DLD1 (cell line): ENCODE results near the gene NUDT3.
"Not testable (repeated sequence)": the region's sequence is repeated elsewhere in the genome, so short reads cannot be mapped to it uniquely, and the experiment has no call there.

Source experiments
- in situ Hi-C: cut with HindIII; loops from 2 replicates; pipeline ENCODE4 v1.10.0; 2017; ENCODE audit warnings: low sequenced_read_pairs

The NUDT3 gene

DNA sequence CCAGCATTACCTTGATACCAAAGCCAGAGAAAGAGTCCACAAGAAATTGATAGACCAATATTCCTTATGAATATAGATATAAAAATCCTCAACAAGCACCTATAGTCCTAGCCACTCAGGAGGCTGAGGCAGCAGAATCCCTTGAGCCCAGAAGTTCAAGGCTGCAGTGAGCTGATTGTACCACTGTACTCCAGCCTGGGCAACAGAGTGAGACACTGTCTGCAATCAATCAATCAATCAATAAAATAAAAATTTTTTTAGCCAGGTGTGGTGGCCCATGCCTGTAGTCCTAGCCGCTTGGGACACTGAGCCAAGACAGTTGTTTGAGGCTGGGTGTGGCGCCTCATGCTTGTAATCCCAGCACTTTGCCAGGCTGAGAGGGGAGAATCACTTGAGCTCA lies 124.7 kb downstream of the NUDT3 start:
- in situ Hi-C loops: no loop called here

DNA sequence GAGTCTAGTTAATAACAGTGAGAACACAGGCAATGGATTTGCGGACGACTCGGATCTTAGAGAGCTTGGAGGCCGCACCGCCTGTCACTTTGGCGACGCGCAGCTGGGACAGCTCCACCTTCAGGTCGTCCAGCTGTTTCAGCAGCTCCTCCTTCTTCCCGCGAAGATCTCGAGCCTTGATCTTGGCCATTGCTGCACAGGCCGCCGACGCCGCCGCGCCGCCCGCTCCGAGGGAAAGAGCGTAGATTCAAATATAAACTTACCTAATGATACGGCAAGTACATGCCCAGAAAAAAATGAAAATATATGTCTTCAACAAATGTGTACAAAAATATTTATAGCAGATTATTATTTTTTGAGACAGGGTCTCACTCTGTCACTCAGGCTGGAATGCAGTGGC lies 129.0 kb downstream of the NUDT3 start:
- in situ Hi-C loops: not testable (repeated sequence)

DNA sequence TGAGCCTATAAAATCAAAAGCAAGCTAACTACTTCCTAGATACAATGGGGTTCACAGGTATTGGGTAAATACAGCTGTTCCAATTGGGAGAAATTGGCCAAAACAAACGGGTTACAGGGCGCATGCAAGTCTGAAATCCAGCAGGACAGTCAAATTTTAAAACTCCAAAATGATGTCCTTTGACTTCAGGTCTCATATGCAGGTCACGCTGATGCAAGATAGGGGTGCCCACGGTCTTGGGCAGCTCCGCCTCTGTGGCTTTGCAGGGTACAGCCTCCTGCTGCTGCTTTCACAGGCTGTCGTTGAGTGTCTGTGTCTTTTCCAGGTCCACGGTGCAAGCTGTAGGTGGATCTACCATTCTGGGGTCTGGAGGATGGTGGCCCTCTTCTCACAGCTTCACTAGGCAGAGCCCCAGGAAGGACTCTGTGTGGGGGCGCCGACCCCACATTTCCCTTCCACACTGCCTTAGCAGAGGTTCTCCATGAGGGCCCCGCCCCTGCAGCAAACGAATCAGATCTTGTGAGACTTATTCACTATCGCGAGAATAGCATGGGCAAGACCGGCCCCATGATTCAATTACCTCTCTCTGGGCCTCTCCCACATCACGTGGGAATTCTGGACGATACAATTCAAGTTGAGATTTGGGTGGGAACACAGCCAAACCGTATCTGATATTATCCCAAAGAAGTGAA lies 131.7 kb downstream of the NUDT3 start:
- in situ Hi-C loops: no loop called here

DNA sequence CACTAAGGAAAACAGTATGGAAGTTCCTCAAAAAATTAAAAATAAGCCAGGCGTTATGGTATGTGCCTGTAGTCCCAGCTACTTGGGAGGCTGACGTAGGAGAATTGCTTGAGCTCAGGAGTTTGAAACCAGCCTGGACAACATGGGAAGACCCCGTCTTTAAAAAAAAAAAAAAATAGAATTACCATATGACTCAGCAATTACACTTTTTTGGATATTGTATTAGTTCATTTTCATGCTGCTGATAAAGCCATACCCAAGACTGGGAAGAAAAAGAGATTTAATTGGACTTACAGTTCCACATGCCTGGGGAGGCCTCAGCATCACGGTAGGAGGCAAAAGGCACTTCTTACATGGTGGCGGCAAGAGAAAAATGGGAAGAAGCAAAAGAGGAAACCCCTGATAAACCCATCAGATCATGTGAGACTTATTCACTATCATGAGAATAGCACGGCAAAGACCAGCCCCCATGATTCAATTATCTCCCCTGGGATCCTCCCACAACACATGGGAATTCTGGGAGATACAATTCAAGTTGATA lies 132.9 kb downstream of the NUDT3 start:
- in situ Hi-C loops: no loop called here

DNA sequence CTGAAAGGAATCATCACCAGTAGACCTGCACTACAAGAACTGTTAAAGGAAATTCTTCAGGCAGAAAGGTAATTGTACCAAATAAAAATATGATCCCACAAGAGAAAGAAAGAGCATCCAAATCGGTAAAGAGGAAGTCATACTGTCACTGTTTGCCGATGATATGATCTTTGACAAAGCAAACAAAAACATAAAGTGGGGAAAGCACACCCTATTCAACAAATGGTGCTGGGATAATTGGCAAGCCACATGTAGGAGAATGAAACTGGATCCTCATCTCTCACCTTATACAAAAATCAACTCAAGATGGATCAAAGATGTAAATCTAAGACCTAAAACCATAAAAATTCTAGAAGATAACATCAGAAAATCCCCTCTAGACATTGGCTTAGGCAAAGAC lies 140.1 kb downstream of the NUDT3 start:
- in situ Hi-C loops: not testable (repeated sequence)

DNA sequence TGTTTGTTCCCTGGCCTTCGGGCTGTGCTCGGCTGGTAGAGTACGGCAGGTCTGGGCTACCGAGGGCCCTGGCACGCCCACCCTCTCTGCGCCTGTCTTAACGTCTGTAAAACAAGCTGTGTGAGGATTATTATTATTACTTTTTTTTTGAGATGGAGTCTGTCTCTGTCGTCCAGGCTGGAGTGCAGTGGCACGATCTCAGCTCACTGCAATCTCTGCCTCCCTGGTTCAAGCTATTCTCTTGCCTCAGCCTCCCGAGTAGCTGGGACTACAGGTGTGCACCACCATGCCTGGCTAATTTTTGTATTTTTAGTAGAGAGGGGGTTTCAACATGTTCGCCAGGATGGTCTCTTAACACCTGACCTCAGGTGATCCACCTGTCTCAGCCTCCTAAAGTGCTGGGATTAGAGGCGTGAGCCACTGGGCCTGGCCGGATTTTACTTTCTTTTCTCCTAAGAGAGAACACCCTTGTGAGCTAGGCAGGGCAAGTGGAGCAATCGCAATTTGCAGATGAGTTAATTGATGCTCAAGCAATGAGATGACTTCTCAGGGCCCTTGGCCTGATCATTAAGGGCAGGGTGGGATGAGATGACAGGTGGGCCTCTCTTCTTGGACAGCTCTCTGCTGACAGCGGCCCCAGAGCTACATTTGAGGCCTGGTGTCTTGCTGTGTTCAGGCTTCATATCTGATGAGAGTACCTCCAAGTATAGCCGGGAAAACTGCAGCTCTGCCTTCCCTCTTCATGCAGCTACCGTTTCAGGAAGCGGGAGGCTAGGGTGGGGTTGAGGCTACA lies 142.8 kb downstream of the NUDT3 start:
- in situ Hi-C loops: no loop called here

DNA sequence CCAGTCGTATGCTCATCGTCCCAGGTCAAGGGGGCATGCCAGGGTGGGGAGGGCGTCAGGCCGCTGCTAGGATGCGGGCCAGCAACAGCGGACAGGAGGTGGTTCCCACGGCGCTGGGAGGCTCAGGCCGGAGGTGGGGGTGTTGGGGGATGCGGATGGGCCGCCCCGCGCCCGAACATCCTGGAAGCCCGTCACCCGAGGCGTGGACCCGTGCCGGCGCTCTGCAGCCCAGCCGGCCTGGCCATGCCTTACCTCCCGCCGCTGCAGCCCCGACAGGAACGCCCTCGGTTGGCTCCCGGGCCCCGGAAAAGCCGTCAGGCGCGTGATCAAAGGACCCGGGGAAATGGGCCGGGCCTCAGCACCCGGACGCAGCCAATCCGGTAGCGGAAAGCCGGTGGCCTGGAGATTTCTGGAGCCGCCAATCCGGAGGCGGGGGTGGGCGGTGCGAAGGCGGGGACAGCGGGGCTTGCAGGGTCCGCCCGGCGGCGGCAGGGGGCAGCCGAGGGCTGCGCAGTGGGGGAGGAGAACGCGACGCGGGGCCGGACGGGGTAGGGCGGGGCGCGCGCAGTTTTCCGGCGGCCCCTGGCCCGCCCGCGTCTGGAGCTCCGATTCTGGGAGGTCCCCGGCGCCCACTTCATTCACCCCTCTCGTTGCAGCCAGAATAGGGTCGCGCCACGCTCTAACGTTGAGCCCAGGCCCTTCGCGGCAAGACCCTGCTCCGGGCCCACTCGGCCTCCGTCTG lies 143.6 kb downstream of the NUDT3 start, which contains the start of gene SMIM29:
Gene SMIM29 (minus strand): TSS at position 280 of the 742 bp plus-strand sequence. CDS start 1,215 bp downstream, outside the sequence.
- in situ Hi-C loops: no loop called here

DNA sequence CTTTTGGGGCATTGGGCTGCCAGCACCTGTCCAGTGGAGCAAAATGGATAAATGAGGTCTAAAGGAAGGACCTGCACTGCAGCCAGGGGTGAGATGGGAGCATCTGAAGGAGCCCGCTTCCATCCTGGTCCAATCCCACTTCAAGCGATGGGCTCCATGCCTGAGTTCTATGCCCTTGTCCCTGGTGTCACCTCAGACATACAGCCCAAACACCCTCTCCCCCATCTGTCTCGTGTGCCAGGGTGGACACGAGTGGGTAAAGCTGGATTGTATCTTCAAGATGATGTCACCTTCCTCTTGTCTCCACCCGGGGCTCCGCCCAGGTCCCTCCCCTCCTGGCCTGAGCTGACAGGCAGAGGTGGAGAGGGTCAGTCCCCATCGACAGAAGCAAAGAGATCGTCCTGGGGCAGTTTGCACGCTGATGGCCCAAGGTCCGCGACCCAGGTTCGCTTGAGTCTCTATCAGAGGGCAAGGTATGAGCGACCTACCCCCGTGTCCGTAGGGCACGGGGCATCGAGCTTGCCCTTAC lies 144.2 kb downstream of the NUDT3 start:
- in situ Hi-C loops: no loop called here

DNA sequence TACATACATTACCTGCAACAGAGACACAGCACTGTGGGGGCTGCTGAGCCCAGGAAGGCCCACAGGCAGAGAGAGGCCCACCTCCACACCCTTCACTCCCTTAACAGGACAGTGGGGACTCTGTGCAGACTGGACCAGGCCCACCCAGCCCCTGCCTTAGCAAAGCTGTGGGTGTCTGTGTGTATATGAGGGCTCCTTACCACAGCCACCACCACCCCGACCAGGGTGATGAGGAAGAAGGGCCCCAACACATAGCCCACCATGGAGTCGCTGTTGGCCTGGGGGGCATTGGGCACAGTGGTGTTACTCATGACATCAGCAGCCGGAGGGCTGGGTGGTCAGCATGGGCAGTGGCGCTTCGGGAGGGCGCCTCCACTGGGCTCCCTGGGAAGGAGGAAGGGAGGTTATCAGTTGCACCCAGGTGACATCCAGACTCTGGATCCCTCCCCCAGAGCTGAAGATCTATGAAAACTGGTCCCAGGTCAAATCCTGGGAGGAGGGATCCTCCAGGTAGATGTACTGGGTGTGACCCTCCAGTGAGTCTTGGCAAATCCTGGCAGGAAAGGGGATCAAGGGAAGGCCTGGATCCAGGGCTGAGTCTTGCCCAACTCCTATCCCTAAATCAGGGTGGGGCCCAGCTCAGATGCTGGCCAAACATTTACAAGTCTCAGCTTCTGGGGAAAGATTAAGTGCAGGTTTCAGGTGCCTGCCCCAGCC lies 144.8 kb downstream of the NUDT3 start:
- in situ Hi-C loops: no loop called here

DNA sequence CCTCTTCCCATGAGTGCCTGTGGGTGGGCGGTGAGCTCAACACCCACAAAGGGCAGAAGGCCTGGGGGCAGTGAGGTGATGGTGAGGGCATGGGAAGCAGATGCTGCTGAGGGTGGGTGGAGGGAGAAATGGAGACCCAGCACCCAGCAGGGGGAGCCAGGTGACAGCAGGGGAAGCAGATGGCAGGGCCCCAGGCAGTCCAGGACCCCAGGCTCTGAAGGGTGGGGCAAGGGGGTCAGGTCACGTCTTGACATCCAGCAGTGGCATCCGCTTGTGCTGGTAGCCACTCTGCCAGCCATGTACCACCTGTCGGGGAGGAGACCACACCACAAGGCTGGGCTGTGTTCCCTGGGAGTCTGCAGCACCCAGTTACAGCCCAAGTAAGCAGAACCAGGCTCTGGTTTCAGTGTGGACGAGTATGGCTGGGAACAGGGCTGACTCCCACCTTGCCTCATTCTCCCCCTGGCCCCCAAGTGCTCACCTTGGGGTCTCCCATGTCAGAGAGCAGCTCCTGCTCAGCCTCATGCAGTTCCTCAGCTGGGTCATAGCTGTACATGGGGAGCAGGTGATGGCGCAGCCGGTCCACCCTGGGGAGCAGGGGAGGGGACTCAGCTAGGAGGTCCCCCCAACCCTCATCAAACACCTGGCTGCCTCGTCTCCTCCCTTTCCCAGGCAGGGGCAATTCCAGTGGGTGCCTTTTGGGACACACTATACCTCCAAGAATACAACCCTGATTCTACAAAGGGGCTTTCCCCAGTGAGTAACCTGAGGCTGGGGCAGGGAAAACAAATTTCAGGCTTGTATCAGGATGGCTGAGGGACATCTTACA lies 145.7 kb downstream of the NUDT3 start:
- in situ Hi-C loops: no loop called here

DNA sequence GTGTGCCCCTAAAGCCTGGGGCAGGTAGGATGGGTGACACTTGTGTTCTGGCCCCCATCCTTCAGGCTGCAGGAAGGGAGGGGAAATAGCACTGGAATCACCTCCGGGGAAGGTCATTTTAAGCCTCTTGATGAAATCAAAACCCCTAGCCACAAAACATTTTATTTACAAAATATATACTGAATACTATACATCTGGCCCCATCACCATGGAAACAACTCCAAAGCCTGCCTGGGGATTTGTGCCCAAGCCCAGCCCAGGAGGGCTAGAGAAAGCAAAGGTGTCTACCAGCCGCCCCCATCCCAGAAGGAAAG lies 146.3 kb downstream of the NUDT3 start:
- in situ Hi-C loops: no loop called here

DNA sequence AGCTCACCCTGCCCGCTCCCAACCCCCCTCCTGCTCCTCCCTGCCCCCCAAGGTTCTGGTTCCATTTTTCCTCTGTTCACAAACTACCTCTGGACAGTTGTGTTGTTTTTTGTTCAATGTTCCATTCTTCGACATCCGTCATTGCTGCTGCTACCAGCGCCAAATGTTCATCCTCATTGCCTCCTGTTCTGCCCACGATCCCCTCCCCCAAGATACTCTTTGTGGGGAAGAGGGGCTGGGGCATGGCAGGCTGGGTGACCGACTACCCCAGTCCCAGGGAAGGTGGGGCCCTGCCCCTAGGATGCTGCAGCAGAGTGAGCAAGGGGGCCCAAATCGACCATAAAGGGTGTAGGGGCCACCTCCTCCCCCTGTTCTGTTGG lies 146.7 kb downstream of the NUDT3 start:
- in situ Hi-C loops: not testable (repeated sequence)

DNA sequence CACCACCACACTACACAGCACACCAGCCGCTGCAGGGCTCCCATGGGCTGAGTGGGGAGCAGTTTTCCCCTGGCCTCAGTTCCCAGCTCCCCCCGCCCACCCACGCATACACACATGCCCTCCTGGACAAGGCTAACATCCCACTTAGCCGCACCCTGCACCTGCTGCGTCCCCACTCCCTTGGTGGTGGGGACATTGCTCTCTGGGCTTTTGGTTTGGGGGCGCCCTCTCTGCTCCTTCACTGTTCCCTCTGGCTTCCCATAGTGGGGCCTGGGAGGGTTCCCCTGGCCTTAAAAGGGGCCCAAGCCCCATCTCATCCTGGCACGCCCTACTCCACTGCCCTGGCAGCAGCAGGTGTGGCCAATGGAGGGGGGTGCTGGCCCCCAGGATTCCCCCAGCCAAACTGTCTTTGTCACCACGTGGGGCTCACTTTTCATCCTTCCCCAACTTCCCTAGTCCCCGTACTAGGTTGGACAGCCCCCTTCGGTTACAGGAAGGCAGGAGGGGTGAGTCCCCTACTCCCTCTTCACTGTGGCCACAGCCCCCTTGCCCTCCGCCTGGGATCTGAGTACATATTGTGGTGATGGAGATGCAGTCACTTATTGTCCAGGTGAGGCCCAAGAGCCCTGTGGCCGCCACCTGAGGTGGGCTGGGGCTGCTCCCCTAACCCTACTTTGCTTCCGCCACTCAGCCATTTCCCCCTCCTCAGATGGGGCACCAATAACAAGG lies 147.3 kb downstream of the NUDT3 start:
- in situ Hi-C loops: not testable (repeated sequence)

DNA sequence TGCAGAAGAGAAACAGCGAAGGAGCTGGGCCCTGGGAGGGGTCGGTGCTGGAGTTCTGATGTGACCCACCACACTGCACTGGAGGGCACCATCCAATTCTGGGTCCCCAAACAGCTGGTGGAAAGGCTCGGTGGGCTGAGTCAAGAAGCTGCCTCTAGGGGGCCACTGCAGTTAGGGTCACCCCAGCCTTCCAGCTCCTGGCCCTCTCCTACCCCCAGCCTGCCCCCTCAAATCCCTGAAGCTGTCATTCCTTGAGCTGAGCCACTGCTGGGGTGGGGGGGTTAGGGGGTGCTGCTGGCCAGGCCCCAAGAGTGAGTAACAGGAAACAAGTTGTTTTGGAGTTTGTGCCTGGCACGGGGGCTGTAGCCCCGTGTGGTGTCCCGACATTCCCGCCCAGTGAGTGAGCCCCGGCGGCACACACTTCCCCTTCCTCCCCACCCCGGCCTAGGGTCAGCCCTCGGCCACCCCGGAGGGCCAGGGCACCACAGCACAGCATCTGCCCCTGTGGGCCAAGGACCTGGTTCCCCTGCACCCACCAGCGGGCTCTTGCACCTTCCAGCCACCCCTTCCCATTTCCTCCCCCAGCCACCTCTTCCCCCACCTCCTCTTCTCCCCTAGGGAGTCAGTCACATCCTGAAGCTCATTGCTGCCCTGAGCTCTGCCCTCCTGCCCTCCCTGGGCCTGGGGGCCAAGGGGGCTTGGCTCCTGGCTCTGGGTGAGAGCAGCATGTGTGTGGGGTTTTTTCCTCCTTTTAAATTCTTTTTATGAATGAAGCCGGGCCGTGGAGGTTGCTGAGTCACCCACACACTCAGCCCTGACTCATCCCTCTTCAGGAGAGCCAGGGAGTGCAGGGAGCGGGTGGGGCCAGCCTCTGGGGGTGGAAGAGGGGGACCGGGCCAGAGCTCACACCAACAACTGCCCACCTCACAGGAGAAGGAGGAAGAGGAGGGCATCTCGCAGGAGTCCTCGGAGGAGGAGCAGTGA lies 148.3 kb downstream of the NUDT3 start:
- in situ Hi-C loops: no loop called here

DNA sequence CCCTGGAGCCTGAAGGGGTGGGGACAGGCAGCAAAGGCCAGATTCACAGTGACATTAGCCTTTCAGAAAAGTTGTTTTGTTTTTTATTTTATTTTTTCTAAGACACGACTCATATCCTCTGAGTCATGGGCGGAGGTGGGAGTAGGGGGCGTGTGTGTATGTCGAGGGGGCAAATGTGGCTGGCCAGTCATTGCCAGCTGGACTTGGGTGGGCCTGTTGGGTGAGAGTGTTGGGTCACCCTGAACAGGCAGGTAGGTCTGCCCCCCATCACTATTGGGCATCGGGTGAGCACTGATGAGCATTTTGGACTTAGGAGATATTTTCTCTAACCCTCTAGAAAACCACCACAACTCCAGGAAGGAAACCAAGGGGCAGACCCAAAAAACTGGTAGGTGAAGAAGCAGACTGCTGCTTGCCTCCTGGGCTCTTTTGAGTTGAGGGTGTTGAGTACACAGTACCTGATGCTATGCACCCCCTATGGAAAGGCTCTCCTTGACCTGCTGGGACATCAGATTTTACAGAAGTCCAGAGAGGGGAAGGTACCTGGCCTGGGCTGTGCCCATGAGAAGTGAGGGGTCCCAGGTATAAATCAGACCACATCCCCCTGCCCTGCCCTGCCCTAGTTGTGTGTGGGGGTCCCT lies 149.2 kb downstream of the NUDT3 start:
- in situ Hi-C loops: no loop called here

DNA sequence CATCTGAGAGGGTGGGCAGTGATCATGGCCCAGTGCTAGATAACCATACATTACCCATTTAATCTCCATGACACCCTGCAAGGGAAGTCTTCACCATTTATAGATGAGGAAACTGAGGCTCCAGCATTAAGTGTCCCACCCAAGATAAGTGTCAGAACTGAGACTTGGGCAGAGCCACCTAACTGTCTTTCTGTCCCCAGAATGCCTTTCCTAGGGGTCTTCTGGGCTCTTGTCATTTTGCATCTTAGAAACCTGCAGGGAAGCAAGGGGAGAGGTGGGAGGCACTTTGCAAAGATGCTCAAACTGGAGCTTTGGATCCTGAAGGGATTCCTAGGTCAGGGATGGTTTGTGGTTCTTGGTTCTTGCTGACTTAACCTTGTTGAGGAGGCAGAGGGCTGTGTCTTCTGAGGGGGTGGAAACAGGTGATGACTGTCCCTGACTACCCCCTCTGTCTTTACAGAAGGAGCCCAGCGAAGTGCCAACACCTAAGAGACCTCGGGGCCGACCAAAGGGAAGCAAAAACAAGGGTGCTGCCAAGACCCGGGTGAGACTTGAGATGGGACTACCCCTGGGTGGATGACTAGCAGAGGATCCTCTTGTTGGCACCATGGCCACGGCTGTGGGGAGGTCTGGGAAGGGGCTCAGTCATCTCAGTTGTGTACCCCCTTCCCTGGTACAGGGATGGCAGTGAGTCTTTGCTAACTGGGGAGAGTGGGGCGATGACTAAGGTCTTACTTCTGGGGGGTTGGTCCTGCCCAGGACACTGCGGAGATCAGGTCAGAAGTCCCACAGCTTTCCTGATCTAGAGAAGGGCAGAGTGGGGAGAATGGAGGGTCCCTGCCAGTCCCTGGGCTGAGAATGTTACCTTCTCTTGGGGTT lies 150.0 kb downstream of the NUDT3 start:
- in situ Hi-C loops: no loop called here
